HG03460 (cell line): ENCODE data around the gene EDARADD.
"Not testable (repeated sequence)": the region's sequence is repeated elsewhere in the genome, so short reads cannot be mapped to it uniquely, and the experiment has no call there.

Experiments used
- ATAC-seq: cut with Tn5 transposase; IDR thresholded peaks from one replicate; pipeline ENCODE4 v1.9.1; 2021; ENCODE audit not compliant: unreplicated experiment

The EDARADD gene

GRCh38 chr1:236429715-236430274, 35.7 kb downstream of the EDARADD start:
- peak; percentile 43 for ATAC-seq

GRCh38 chr1:236433819-236434315, 39.8 kb downstream of the EDARADD start:
- ATAC-seq: no peak

GRCh38 chr1:236438614-236439013, 44.5 kb downstream of the EDARADD start:
- ATAC-seq: no peak

- ATAC-seq: no peak
These were observed 46.3 kb downstream of the EDARADD start for GRCh38 chr1:236440373-236440772.

GRCh38 chr1:236450779-236451178, 56.7 kb downstream of the EDARADD start:
- no peak for ATAC-seq

- no peak for ATAC-seq
These were observed 57.8 kb downstream of the EDARADD start for GRCh38 chr1:236451796-236452373.

- ATAC-seq: no peak
These were observed 61.2 kb downstream of the EDARADD start for GRCh38 chr1:236455243-236455642.

GRCh38 chr1:236457775-236458174, 63.7 kb downstream of the EDARADD start:
- ATAC-seq: peak; percentile 62

- ATAC-seq: no peak
These were observed 64.9 kb downstream of the EDARADD start for GRCh38 chr1:236458996-236459395.

- no peak for ATAC-seq
These were observed 66.0 kb downstream of the EDARADD start for GRCh38 chr1:236460103-236460502.

- not testable (repeated sequence) for ATAC-seq
These were observed 70.1 kb downstream of the EDARADD start for GRCh38 chr1:236464197-236464596.

GRCh38 chr1:236465231-236465958, 71.3 kb downstream of the EDARADD start:
- peak; percentile 34 for ATAC-seq

GRCh38 chr1:236465959-236466303, 71.8 kb downstream of the EDARADD start:
- peak; percentile 90 for ATAC-seq

- no peak for ATAC-seq
These were observed 73.2 kb downstream of the EDARADD start for GRCh38 chr1:236467327-236467641.

- ATAC-seq: no peak
These were observed 74.5 kb downstream of the EDARADD start for GRCh38 chr1:236468625-236469024.

GRCh38 chr1:236469466-236469865, 75.4 kb downstream of the EDARADD start:
- ATAC-seq: no peak

- no peak for ATAC-seq
These were observed 77.0 kb downstream of the EDARADD start for GRCh38 chr1:236471096-236471495.

GRCh38 chr1:236471653-236472052, 77.6 kb downstream of the EDARADD start:
- no peak for ATAC-seq

- ATAC-seq: no peak
These were observed 79.0 kb downstream of the EDARADD start for GRCh38 chr1:236472850-236473788.

- ATAC-seq: no peak
These were observed 81.9 kb downstream of the EDARADD start for GRCh38 chr1:236476019-236476418.

GRCh38 chr1:236480758-236481436, 86.8 kb downstream of the EDARADD start:
- ATAC-seq: no peak
